DOHH2 (cell line): ENCODE results near the gene MAPK4.
"Not testable (repeated sequence)": the region's sequence is repeated elsewhere in the genome, so short reads cannot be mapped to it uniquely, and the experiment has no call there.

Source experiments
- H3F3A ChIP-seq: fragments of 200-600 bp; sonication (generic), shearing (Covaris generic); 2 replicates; pipeline ENCODE4 v1.6.0; 2016; ENCODE audit warnings: antibody characterized with exemption, mild to moderate bottlenecking; ENCODE audit not compliant: control insufficient read depth, insufficient read depth
- H3K27ac ChIP-seq: fragments of 200-600 bp; sonication (generic); 2 replicates; pipeline ENCODE4 v1.5.1; 2014; ENCODE audit warnings: low read depth, mild to moderate bottlenecking, low read length, moderate library complexity
- H3K27me3 ChIP-seq: fragments of 200-600 bp; sonication (generic); 2 replicates; pipeline ENCODE4 v1.6.1; 2014; ENCODE audit warnings: mild to moderate bottlenecking, low read length, mixed read lengths; ENCODE audit not compliant: control insufficient read depth
- H3K36me3 ChIP-seq: fragments of 200-600 bp; sonication (generic); 2 replicates; pipeline ENCODE4 v1.6.1; 2014; ENCODE audit warnings: mild to moderate bottlenecking, low read length, moderate library complexity, mixed read lengths; ENCODE audit not compliant: control insufficient read depth
- H3K4me1 ChIP-seq: fragments of 200-600 bp; sonication (generic); 2 replicates; pipeline ENCODE4 v1.6.1; 2014; ENCODE audit warnings: mild to moderate bottlenecking, low read length, mixed read lengths; ENCODE audit not compliant: control insufficient read depth
- H3K4me2 ChIP-seq: fragments of 200-600 bp; sonication (generic); 2 replicates; pipeline ENCODE4 v1.6.0; 2014; ENCODE audit warnings: mild to moderate bottlenecking, low read length, moderate library complexity
- H3K4me3 ChIP-seq: fragments of 200-600 bp; sonication (generic); 2 replicates; pipeline ENCODE4 v1.5.1; 2014; ENCODE audit warnings: mild to moderate bottlenecking, low read length, mixed read lengths
- H3K79me2 ChIP-seq: fragments of 200-600 bp; sonication (generic); 2 replicates; pipeline ENCODE4 v1.6.1; 2014; ENCODE audit warnings: mild to moderate bottlenecking, low read length, mixed read lengths; ENCODE audit not compliant: control insufficient read depth
- H3K9me2 ChIP-seq: fragments of 200-600 bp; sonication (generic); replicated peaks from 2 replicates; pipeline ENCODE4 v1.6.1; 2014; ENCODE audit warnings: mild to moderate bottlenecking, low read length, mixed read lengths; ENCODE audit not compliant: control insufficient read depth
- H3K9me3 ChIP-seq: fragments of 200-600 bp; sonication (generic); 2 replicates; pipeline ENCODE4 v1.6.1; 2014; ENCODE audit warnings: antibody characterized with exemption, low read length, mixed read lengths; ENCODE audit not compliant: control insufficient read depth, insufficient read depth
- H4K20me1 ChIP-seq: fragments of 200-600 bp; sonication (generic); 2 replicates; pipeline ENCODE4 v1.6.0; 2014; ENCODE audit warnings: low read depth, mild to moderate bottlenecking, antibody characterized with exemption, low read length, moderate library complexity; ENCODE audit not compliant: control insufficient read depth, insufficient read depth
- EZH2phosphoT487 ChIP-seq: fragments of 200-600 bp; sonication (generic); IDR thresholded peaks from 2 replicates; pipeline ENCODE4 v1.6.1; 2017; ENCODE audit warnings: borderline replicate concordance, mild to moderate bottlenecking, antibody characterized with exemption, low read length, moderate library complexity, mixed read lengths
- TF ChIP-seq, protein P1 (sequence below): fragments of 200-600 bp; sonication (generic); IDR thresholded peaks from one replicate; pipeline ENCODE4 v1.5.1; 2014; ENCODE audit warnings: antibody characterized with exemption, mild to moderate bottlenecking, low read depth, low read length; ENCODE audit not compliant: poor library complexity, severe bottlenecking

The MAPK4 gene

DNA sequence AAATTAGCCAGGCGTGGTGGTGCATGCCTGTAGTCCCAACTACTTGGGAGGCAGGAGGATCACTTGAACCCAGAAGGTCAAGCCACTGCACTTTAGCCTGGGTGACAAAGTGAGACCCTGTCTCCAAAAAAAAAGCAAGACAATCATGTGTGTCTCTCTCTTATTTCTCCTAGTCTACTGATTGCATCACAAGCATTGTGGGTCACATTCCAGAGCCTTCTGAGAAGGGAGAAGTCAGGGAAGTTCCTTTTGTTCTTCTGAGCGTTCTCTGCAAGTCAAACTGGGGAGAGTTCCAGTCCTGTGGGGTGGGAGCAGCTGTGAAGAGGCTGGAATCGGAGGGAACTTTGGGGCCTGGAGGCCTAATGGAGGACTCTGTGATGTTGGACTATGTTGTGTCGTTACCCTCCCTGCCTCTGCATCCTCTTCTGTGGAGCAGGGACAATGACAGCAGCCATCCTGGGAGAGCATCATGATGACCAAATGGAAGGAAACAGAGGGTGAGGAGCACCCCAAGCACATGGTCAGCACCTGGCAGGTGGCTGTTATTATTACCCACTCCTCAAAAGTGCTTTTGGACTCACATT, 144.6 kb downstream of the MAPK4 start:
- no peak overlapping the region for H3K4me3 ChIP-seq
- H3K9me2 ChIP-seq: no peaks in the 10 kb centered on the region
- no peak overlapping the region for H3K4me2 ChIP-seq
- no peak for TF ChIP-seq EZH2phosphoT487
- TF ChIP-seq, protein P1, sequence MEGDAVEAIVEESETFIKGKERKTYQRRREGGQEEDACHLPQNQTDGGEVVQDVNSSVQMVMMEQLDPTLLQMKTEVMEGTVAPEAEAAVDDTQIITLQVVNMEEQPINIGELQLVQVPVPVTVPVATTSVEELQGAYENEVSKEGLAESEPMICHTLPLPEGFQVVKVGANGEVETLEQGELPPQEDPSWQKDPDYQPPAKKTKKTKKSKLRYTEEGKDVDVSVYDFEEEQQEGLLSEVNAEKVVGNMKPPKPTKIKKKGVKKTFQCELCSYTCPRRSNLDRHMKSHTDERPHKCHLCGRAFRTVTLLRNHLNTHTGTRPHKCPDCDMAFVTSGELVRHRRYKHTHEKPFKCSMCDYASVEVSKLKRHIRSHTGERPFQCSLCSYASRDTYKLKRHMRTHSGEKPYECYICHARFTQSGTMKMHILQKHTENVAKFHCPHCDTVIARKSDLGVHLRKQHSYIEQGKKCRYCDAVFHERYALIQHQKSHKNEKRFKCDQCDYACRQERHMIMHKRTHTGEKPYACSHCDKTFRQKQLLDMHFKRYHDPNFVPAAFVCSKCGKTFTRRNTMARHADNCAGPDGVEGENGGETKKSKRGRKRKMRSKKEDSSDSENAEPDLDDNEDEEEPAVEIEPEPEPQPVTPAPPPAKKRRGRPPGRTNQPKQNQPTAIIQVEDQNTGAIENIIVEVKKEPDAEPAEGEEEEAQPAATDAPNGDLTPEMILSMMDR: no peak
- H4K20me1 ChIP-seq: no peaks in the 10 kb centered on the region
- no peaks in the 10 kb centered on the region for H3K9me3 ChIP-seq
- H3K36me3 ChIP-seq: no peaks in the 10 kb centered on the region
- H3K79me2 ChIP-seq: no peaks in the 10 kb centered on the region
- H3K4me1 ChIP-seq: no peaks in the 10 kb centered on the region
- H3K27ac ChIP-seq: no peak overlapping the region
- peaks cover 3% of the 10 kb centered on the region for H3K27me3 ChIP-seq
- H3F3A ChIP-seq: no peaks in the 10 kb centered on the region

DNA sequence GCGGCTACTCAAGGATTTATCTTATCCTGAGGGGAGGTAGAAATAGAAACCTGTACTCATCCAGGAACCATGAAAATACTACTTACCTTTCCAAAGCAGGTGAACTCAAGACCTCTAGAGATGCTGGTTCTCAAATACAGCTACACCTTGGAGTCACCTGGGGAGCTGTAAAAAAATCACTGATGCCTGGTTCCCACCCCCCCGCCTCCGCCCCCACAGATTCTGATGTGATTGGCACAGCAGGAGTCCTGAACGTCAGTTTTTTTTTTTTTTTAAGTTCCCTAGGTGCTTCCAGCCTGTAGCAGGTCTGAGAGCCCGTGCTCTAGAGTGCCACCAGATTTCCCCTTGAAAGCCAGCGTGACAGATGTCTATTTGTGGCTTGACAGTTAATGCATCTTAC, 146.3 kb downstream of the MAPK4 start:
- Histone ChIP-seq H3K9me3 (no peaks in the 10 kb centered on the region), H3K9me2 (no peaks in the 10 kb centered on the region), H3K4me1 (no peaks in the 10 kb centered on the region), H3K36me3 (no peaks in the 10 kb centered on the region), H3K4me2 (no peak overlapping the region), H3K27ac (no peak overlapping the region), H4K20me1 (no peaks in the 10 kb centered on the region), H3K79me2 (no peaks in the 10 kb centered on the region), H3K27me3 (no peaks in the 10 kb centered on the region), H3F3A (no peaks in the 10 kb centered on the region), H3K4me3 (no peak overlapping the region)
- TF ChIP-seq, protein P1: no peak

DNA sequence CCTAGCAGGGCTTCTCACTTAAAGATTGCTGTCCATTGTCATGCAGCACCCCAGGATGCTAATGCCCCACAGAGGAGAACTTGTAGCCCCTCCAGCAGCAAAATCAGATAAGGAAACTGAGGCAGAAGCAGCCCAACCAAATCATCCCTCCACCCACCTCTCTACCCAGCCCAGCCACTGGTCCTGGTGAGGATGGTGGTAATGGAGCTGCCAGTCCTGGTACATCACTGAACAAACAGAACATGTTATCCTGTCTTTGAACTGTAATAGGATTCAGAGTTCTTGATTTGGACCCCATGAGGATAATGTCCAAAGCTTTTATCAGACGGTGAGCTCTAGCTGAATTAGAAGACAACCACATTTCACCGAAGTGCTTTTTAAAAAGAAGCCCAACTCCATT, 146.8 kb downstream of the MAPK4 start:
- H3K4me2 ChIP-seq: no peak overlapping the region
- H3K79me2 ChIP-seq: no peaks in the 10 kb centered on the region
- TF ChIP-seq, protein P1: no peak
- H3K27ac ChIP-seq: no peak overlapping the region
- H3K4me1 ChIP-seq: no peaks in the 10 kb centered on the region
- H3K9me3 ChIP-seq: no peaks in the 10 kb centered on the region
- no peaks in the 10 kb centered on the region for H3K9me2 ChIP-seq
- H3K36me3 ChIP-seq: no peaks in the 10 kb centered on the region
- H3K4me3 ChIP-seq: no peak overlapping the region
- no peaks in the 10 kb centered on the region for H3K27me3 ChIP-seq
- H3F3A ChIP-seq: no peaks in the 10 kb centered on the region
- no peaks in the 10 kb centered on the region for H4K20me1 ChIP-seq

DNA sequence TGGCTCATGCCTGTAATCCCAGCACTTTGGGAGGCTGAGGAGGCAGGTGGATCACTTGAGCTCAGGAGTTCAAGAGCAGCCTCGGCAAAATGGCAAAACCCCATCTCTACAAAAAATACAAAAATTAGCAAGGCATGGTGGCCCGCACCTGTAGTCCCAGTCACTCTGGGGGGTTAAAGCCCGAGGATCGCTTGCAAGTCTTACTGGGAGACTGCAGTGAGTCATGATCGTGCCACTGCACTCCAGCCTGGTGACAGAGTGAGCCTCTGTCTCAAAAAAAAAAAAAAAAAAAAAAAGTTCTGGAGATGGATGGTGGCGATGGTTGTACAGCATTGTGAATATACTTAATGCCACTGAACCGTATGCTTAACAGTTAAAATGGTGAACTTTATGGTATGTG, 147.4 kb downstream of the MAPK4 start:
- H3K9me3 ChIP-seq, H3K27ac ChIP-seq, H3K4me1 ChIP-seq, H3K27me3 ChIP-seq, H3K36me3 ChIP-seq, H3K4me2 ChIP-seq, H4K20me1 ChIP-seq, H3K79me2 ChIP-seq, H3K4me3 ChIP-seq, H3F3A ChIP-seq, H3K9me2 ChIP-seq: not testable (repeated sequence)
